ENCODE measurements around the gene WDR5. TPM values are rescaled to one million over a fixed set of nuclear protein-coding genes. Genes with fewer than 3 reads are reported as not detected.

WDR5 gene
- total RNA-seq, 1 donor from 2014 or later, result 16.7 TPM

GRCh38 chr9:134165357-134166315 is 29.8 kb downstream of the WDR5 start:
- Histone ChIP-seq H3K27ac (no peak overlapping the region), H3K9me3 (no peaks in the 10 kb centered on the region), H3K4me3 (no peak overlapping the region), H3K4me1 (peaks cover 11% of the 10 kb centered on the region), H3K36me3 (no peaks in the 10 kb centered on the region), H3K27me3 (no peaks in the 10 kb centered on the region)
- intact Hi-C loops (cut with DNase I), result no loop called here
- TF ChIP-seq POLR2AphosphoS5 (IDR thresholded peaks at IDR 0.05; ENCODE audit: insufficient read depth in 1 of 2, low read depth in 1 of 2), result no peak
- no peak for TF ChIP-seq POLR2A (IDR thresholded peaks at IDR 0.05)
- TF ChIP-seq CTCF (IDR thresholded peaks at IDR 0.05), result no peak
- DNase-seq (ENCODE audit: extremely low spot score in 2 of 2), result peak in 1 of 2 donors; percentile 92

- TF ChIP-seq POLR2AphosphoS5 (IDR thresholded peaks at IDR 0.05; ENCODE audit: insufficient read depth in 1 of 2, low read depth in 1 of 2) (no peak), POLR2A (IDR thresholded peaks at IDR 0.05) (no peak), CTCF (IDR thresholded peaks at IDR 0.05) (no peak)
- Histone ChIP-seq H3K27me3 (no peaks in the 10 kb centered on the region), H3K27ac (no peak overlapping the region), H3K9me3 (no peaks in the 10 kb centered on the region), H3K4me3 (no peak overlapping the region), H3K4me1 (peaks cover 11% of the 10 kb centered on the region), H3K36me3 (no peaks in the 10 kb centered on the region)
- DNase-seq (ENCODE audit: extremely low spot score in 2 of 2), result no peak
- intact Hi-C loops (cut with DNase I), result no loop called here
Observed at GRCh38 chr9:134166374-134166773, 30.5 kb downstream of the WDR5 start.

GRCh38 chr9:134167530-134167931 is 31.6 kb downstream of the WDR5 start:
- TF ChIP-seq CTCF (IDR thresholded peaks at IDR 0.05), result no peak
- no peak for TF ChIP-seq POLR2AphosphoS5 (IDR thresholded peaks at IDR 0.05; ENCODE audit: insufficient read depth in 1 of 2, low read depth in 1 of 2)
- TF ChIP-seq POLR2A (IDR thresholded peaks at IDR 0.05), result no peak
- H3K27ac ChIP-seq, result no peak overlapping the region
- intact Hi-C loops (cut with DNase I), result no loop called here

GRCh38 chr9:134168757-134169550 is 33.1 kb downstream of the WDR5 start:
- Histone ChIP-seq H3K9me3 (no peaks in the 10 kb centered on the region), H3K27me3 (no peaks in the 10 kb centered on the region), H3K4me1 (peaks cover 14% of the 10 kb centered on the region), H3K4me3 (no peak overlapping the region), H3K27ac (no peak overlapping the region), H3K36me3 (no peaks in the 10 kb centered on the region)
- TF ChIP-seq CTCF (IDR thresholded peaks at IDR 0.05), result no peak
- TF ChIP-seq POLR2A (IDR thresholded peaks at IDR 0.05), result no peak
- TF ChIP-seq POLR2AphosphoS5 (IDR thresholded peaks at IDR 0.05; ENCODE audit: insufficient read depth in 1 of 2, low read depth in 1 of 2), result no peak
- no peak for DNase-seq (ENCODE audit: extremely low spot score in 2 of 2)
- intact Hi-C loops (cut with DNase I), result no loop called here

More at GRCh38 chr9:134167530-134167931, 31.6 kb downstream of the WDR5 start:
- Histone ChIP-seq H3K36me3 (no peaks in the 10 kb centered on the region), H3K4me1 (peaks cover 23% of the 10 kb centered on the region), H3K4me3 (no peak overlapping the region), H3K27me3 (no peaks in the 10 kb centered on the region), H3K9me3 (no peaks in the 10 kb centered on the region)
- DNase-seq (ENCODE audit: extremely low spot score in 2 of 2), result no peak

Data from vagina (tissue), 2 donors.